Heart left ventricle (tissue), 13 donors: ENCODE results near the gene RNASEH2B.

Experiments used
- POLR2A ChIP-seq, 2 donors: fragments of 450-650 bp; IDR thresholded peaks; one replicate each; pipeline ENCODE4 v1.6.1; 2017; ENCODE audit warnings: antibody characterized with exemption in 2 of 2, mild to moderate bottlenecking in 2 of 2, moderate library complexity in 2 of 2
- TF ChIP-seq, protein P1 (sequence below), 12 donors: fragments of 200-600 bp; sonication (generic) in 4 of 12; IDR thresholded peaks; one replicate each; pipeline versions ENCODE4 v1.5.0 to v1.8.0; 2018 to 2022; ENCODE audit warnings: antibody characterized with exemption in 12 of 12, mild to moderate bottlenecking in 5 of 12
- donor health status: ischemic (EF 13 %, LVEDD 7.1; RV severe dilation, severe dysfunction).
- donor health status: DM: no; HTN: yes; CAD: no.
- donor health status: DM: no; HTN: no; CAD: no.
- donor health status: ischemic (EF 25% LVEDD 6.9; RV normal size, moderate dysfunction).
- donor health status: ischemic (EF 25% LVEDD 5.7; RV mildly dilated, moderate dysfunction).
- donor health status: ischemic (EF 35%, LVEDD 5.7; RV mildly dilated, moderate dysfunction).
- donor health status: nonischemic (EF 11% LVEDD 7.7; RV severe dilation, severe dysfunction).
- donor health status: DM: yes; HTN: yes; CAD: no.
- donor health status: PGD.
- donor health status: ischemic (EF 29% LVEDD 5.4; RV normal size, mild dysfunction).
- donor health status: nonischemic (EF 23%, LVEDD 6.1; RV moderate dilation, normal function).

DNA sequence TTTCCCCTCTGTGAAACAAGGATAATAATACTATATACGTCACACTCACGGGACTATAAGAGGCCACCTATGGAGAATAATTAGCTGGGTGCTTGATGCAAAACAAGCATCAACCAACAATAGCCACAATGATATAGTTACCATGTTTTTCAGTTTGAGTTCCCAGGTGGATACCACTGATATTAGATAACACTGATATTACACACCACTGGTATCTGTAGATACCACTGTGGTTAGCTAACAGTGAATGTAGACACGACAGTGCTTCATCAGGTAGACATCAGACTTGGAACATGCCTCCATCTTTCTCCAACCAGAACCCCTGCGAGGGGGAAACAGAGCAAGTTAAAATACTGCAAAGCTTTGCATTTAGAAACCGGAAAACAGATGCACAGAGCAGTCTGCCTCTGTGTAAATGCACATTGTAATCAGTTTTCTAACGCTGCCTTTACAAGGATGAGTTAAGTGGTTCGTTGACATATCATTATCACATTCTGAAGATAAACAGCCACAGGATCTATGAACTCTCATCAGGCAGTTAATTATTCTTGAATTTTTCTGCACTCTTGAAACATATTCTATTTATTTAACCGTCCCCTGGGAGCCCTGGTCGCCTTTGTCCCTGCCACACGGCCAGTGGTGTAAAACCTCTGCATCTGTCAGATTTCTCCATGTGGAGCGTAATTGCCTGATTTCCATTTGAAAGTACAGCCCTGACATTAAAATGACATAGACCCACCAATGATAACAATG lies 80.7 kb downstream of the RNASEH2B start:
- TF ChIP-seq, protein P1, sequence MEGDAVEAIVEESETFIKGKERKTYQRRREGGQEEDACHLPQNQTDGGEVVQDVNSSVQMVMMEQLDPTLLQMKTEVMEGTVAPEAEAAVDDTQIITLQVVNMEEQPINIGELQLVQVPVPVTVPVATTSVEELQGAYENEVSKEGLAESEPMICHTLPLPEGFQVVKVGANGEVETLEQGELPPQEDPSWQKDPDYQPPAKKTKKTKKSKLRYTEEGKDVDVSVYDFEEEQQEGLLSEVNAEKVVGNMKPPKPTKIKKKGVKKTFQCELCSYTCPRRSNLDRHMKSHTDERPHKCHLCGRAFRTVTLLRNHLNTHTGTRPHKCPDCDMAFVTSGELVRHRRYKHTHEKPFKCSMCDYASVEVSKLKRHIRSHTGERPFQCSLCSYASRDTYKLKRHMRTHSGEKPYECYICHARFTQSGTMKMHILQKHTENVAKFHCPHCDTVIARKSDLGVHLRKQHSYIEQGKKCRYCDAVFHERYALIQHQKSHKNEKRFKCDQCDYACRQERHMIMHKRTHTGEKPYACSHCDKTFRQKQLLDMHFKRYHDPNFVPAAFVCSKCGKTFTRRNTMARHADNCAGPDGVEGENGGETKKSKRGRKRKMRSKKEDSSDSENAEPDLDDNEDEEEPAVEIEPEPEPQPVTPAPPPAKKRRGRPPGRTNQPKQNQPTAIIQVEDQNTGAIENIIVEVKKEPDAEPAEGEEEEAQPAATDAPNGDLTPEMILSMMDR (IDR thresholded peaks at IDR 0.05), result no peak
- TF ChIP-seq POLR2A (IDR thresholded peaks at IDR 0.05), result no peak
